Dermis blood vessel endothelial cell (primary cell): ENCODE data around the gene KDM3B. TPM values are rescaled to one million over a fixed set of nuclear protein-coding genes. Genes with fewer than 3 reads are reported as not detected.
"Not testable (repeated sequence)": the region's sequence is repeated elsewhere in the genome, so short reads cannot be mapped to it uniquely, and the experiment has no call there.

ENCODE experiments used
- DNase-seq: peaks from one replicate; pipeline ENCODE4 v3.0.0; 2010
- total RNA-seq: library from RNA; depleted of rRNA; stranded (reverse); fragments of >200 nt; gene quantifications from 2 replicates; pipeline ENCODE4 v1.2.3, GENCODE V29; 2014

KDM3B gene
- total RNA-seq, 1 donor from 2014 or later, result 52.8 TPM

DNA sequence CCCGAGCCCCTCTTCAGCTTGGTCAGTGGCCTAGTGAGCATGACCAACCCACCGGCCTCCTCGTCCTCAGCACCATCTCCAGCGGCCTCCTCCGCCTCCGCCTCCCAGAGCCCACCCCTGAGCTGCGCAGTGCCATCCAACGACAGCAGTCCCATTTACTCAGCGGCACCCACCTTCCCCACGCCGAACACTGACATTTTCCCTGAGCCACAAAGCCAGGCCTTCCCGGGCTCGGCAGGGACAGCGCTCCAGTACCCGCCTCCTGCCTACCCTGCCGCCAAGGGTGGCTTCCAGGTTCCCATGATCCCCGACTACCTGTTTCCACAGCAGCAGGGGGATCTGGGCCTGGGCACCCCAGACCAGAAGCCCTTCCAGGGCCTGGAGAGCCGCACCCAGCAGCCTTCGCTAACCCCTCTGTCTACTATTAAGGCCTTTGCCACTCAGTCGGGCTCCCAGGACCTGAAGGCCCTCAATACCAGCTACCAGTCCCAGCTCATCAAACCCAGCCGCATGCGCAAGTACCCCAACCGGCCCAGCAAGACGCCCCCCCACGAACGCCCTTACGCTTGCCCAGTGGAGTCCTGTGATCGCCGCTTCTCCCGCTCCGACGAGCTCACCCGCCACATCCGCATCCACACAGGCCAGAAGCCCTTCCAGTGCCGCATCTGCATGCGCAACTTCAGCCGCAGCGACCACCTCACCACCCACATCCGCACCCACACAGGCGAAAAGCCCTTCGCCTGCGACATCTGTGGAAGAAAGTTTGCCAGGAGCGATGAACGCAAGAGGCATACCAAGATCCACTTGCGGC, 114.6 kb downstream of the KDM3B start:
- no peak for DNase-seq

- no peak for DNase-seq
Measured at GRCh38 chr5:138467711-138468132, 115.2 kb downstream of the KDM3B start.

- no peak for DNase-seq
Measured at GRCh38 chr5:138468133-138468965, 115.9 kb downstream of the KDM3B start.

DNA sequence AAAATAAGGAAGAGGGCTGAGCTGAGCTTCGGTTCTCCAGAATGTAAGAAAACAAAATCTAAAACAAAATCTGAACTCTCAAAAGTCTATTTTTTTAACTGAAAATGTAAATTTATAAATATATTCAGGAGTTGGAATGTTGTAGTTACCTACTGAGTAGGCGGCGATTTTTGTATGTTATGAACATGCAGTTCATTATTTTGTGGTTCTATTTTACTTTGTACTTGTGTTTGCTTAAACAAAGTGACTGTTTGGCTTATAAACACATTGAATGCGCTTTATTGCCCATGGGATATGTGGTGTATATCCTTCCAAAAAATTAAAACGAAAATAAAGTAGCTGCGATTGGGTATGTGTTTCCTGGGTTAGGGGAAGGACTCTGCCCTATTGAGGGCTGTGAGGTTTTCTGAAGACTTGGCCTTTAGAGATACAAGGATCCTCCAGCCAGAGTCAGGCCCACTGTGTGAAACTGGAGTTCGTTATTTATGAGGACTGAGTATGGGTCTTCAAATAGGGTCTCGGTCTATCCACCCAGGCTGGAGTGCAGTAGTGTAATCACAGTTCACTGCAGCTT, 116.6 kb downstream of the KDM3B start:
- DNase-seq, result no peak

GRCh38 chr5:138469540-138470321, 117.2 kb downstream of the KDM3B start:
- DNase-seq, result peak; percentile 60

DNA sequence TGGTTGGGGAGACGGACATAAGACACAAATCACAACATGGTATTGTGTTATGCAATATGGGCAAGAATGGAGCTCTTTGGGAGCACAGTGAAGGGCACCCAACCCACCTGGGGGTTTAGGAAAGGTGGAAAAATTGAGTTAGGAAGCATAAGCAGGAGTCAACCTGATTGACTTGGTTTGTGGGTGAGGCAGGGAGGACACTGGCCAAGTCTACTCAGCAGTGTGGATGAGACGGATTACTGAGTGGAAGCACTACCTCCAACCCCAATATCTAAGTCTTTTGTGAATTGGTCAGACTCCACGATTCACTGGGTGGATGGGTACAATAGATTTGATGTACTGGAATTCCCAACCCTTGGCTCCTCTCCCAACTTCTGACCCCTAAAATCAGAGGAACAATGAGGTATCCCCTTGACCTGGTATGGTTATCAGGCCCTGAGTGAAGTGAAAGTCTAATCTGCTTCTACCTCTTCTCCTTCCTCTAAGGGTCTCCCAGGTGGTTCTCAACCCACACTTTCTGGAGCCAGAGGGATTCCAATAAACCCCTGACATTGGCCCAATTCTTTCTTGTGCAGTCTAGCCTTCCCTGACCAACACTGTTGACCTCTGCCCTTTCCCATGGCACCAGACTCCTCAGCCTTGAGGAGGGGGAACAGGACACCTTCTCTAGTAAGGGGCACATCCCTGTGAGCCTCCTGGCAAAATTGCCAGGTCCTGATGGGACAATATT, 118.0 kb downstream of the KDM3B start:
- DNase-seq, result no peak

GRCh38 chr5:138471052-138471361, 118.5 kb downstream of the KDM3B start:
- no peak for DNase-seq

DNA sequence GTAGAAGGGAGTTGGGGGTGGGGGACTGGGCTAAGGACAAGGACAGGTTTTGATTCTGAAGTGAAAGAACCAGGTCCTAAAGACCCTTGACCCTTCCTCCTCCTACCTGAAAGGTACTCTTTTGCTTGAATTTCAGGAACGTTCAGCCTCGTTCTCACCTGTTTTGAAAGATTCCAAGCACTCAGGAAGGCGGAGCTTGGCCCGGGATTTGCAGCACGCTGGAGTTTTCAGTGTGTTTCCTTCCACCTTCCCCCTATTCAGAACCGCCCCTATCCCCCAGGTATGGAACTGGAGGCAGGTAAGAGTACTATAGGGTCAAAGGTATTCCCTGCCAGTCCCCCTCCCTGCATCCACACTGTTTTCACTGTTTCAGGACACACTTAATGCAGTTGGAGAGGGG, 119.9 kb downstream of the KDM3B start:
- no peak for DNase-seq

DNA sequence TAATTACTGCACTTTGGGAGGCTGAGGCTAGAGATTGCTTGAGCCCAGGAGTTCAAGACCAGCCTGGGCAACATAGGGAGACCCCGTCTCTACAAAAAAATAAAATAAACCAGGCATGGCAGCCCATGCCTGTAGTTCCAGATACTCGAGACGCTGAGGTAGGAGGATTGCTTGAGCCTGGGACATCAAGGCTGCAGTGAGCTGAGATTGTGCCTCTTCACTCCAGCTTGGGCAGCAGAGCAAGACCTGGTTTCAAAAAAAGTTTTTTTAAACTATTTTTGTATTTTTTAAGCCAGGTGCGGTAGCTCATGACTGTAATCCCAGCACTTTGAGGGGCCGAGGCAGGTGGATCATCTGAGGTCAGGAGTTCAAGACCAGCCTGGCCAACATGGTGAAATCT, 120.7 kb downstream of the KDM3B start:
- DNase-seq, result not testable (repeated sequence)

- DNase-seq, result no peak
Measured at GRCh38 chr5:138476918-138477317, 124.4 kb downstream of the KDM3B start.

GRCh38 chr5:138482638-138483037, 130.2 kb downstream of the KDM3B start:
- DNase-seq, result no peak

Other genes with a start within 250 kb of the KDM3B start
- gene NME5, start 213.3 kb upstream of the KDM3B start, total RNA-seq, result 1.5 and 2.4 TPM in 2 replicates
- 31.7 and 40.1 TPM in 2 replicates for gene BRD8, start 174.1 kb upstream of the KDM3B start, total RNA-seq
- 18.9 and 109 TPM in 2 replicates for gene KIF20A, start 173.6 kb upstream of the KDM3B start, total RNA-seq
- gene CDC23, start 139.4 kb upstream of the KDM3B start, total RNA-seq, result 34.0 and 35.6 TPM in 2 replicates
- not detected in 2 replicates for gene GFRA3, start 78.1 kb upstream of the KDM3B start, total RNA-seq
- 2.4 and 11.3 TPM in 2 replicates for gene CDC25C, start 20.9 kb upstream of the KDM3B start, total RNA-seq
- gene FAM53C, start 14.4 kb upstream of the KDM3B start, total RNA-seq, result 28.6 and 34.3 TPM in 2 replicates
- 0.68 and 1.5 TPM in 2 replicates for gene REEP2, start 86.4 kb downstream of the KDM3B start, total RNA-seq
- 0.93 and 4.8 TPM in 2 replicates for gene EGR1, start 112.8 kb downstream of the KDM3B start, total RNA-seq
- gene ETF1, start 190.6 kb downstream of the KDM3B start, total RNA-seq, result 102 and 129 TPM in 2 replicates
- 239 and 281 TPM in 2 replicates for gene HSPA9, start 222.7 kb downstream of the KDM3B start, total RNA-seq